OCI-M1 (cell line): Measurements from ENCODE around the gene ZNF677.
"Not testable (repeated sequence)": the region's sequence is repeated elsewhere in the genome, so short reads cannot be mapped to it uniquely, and the experiment has no call there.

ENCODE experiments used
- DNase-seq: peaks from one replicate; lab custom pipeline; 2025; lab: John Stamatoyannopoulos, UW

Gene ZNF677

DNA sequence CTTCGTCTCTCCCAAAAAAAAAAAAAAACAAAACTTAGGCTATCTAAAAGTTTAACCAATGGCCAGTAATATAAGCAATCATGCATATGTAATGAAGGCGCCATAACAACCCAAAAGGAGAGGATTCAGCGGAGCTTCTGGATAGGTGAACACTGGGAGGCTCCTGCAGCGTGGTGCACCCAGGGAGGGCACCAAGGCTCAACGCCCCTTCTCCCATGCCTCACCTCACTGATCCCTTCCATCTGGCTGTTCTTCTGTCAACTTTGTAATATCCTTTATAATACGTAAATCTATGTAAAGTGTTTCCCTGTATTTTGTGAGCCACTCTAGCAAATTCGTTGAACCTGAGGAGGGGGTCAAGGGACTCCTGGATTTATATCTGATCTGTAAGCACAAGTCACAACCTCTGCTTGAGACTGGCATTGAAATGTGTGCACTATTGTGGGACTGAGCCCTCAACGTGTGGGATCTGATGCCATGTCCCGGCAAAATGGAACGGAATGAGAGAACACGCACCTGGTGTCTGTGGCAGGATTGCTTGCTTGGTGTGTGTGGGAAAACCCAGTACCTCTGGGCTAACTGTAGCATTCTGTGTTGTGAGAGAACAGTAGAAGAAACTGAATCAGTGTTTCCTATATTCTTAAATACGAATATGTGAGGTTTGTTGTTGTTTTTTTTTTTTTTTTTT is 61.0 kb downstream of the ZNF677 start:
- DNase-seq: no peak

GRCh38 chr19:53192771-53193534 is 61.7 kb downstream of the ZNF677 start, which contains the start of gene ZNF665:
ZNF665 (minus strand) TSS chr19:53193358; CDS start chr19:53182898, 10,460 bp downstream.
- DNase-seq: peak; percentile 97

DNA sequence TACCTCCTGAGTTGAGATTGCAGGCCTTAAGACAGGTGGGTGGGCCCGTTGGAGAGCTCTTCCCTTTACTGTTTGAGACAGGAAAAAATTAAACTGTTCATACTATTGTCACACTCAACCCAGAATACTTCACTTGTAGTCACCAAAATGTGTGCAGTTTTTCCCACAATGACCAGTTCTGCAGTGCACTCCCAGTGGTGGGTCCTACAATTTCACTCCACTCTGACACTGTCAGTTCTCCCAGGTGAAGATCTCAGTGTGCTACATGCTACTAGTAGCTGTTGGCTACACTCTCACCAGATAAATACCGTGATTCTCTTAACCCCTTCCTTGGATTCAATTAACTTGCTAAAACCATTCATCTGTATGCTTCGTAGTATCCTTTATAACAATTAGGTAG is 64.4 kb downstream of the ZNF677 start:
- DNase-seq: no peak

- not testable (repeated sequence) for DNase-seq
These were observed 64.9 kb downstream of the ZNF677 start for GRCh38 chr19:53189691-53190198.
